Liver (tissue), 9 donors: ENCODE measurements around the gene ANKRD44. TPM values are rescaled to one million over a fixed set of nuclear protein-coding genes. Genes with fewer than 3 reads are reported as not detected.

ENCODE experiments used
- DNase-seq: peaks from one replicate; pipeline ENCODE4 v3.0.0-alpha.2; 2017; ENCODE audit warnings: low spot score
- H3K27ac ChIP-seq, 2 donors: one replicate each; pipeline ENCODE4 v1.7.0; 2013; ENCODE audit warnings: inconsistent platforms in 2 of 2, low read length in 2 of 2, control low read depth in 1 of 2, low read depth in 1 of 2, mild to moderate bottlenecking in 1 of 2
- H3K27me3 ChIP-seq, 4 donors: one replicate each; pipeline versions ENCODE4 v1.6.1 to v1.7.0; 2013; ENCODE audit warnings: low read length in 3 of 4, inconsistent platforms in 1 of 4, mild to moderate bottlenecking in 1 of 4, moderate library complexity in 1 of 4; ENCODE audit not compliant: control insufficient read depth in 4 of 4, insufficient read depth in 4 of 4
- H3K36me3 ChIP-seq, 4 donors: one replicate each; pipeline versions ENCODE4 v1.6.1 to v1.7.0; 2013; ENCODE audit warnings: low read length in 3 of 4, mild to moderate bottlenecking in 3 of 4, low read depth in 1 of 4, moderate library complexity in 1 of 4; ENCODE audit not compliant: control insufficient read depth in 4 of 4, insufficient read depth in 3 of 4
- H3K4me1 ChIP-seq, 4 donors: one replicate each; pipeline versions ENCODE4 v1.6.1 to v1.7.0; 2013; ENCODE audit warnings: low read length in 3 of 4, mild to moderate bottlenecking in 3 of 4, moderate library complexity in 1 of 4; ENCODE audit not compliant: control insufficient read depth in 4 of 4, insufficient read depth in 4 of 4
- H3K4me3 ChIP-seq, 3 donors: one replicate each; pipeline versions ENCODE4 v1.6.1 to v1.7.0; 2013; ENCODE audit warnings: low read length in 3 of 3, control low read depth in 1 of 3, low read depth in 1 of 3, mild to moderate bottlenecking in 1 of 3
- H3K9ac ChIP-seq, 2 donors: one replicate each; pipeline ENCODE4 v1.7.0; 2013; ENCODE audit warnings: low read length in 2 of 2, mild to moderate bottlenecking in 2 of 2, moderate library complexity in 2 of 2, control low read depth in 1 of 2, low read depth in 1 of 2
- H3K9me3 ChIP-seq, 4 donors: one replicate each; pipeline versions ENCODE4 v1.6.1 to v1.7.0; 2013; ENCODE audit warnings: low read length in 3 of 4; ENCODE audit not compliant: control insufficient read depth in 4 of 4
- EGR1 ChIP-seq, 2 donors: IDR thresholded peaks; 2 replicates each; pipeline ENCODE4 v1.6.1; 2016 to 2018; ENCODE audit warnings: antibody characterized with exemption in 2 of 2, low read depth in 2 of 2
- FOXA2 ChIP-seq: IDR thresholded peaks from 2 replicates; pipeline ENCODE4 v1.6.1; 2016; ENCODE audit warnings: antibody characterized with exemption
- GABPA ChIP-seq, 2 donors: IDR thresholded peaks in 1 of 2; conservative IDR thresholded peaks in 1 of 2; 2 replicates each; pipeline ENCODE4 v1.6.1; 2016; ENCODE audit warnings: antibody characterized with exemption in 2 of 2, mild to moderate bottlenecking in 1 of 2, moderate library complexity in 1 of 2
- HNF4G ChIP-seq: IDR thresholded peaks from 2 replicates; pipeline ENCODE4 v1.6.1; 2016; ENCODE audit warnings: antibody characterized with exemption
- JUND ChIP-seq, 2 donors: IDR thresholded peaks; 2 replicates each; pipeline ENCODE4 v1.6.1; 2016; ENCODE audit warnings: antibody characterized with exemption in 2 of 2
- RAD21 ChIP-seq, 2 donors: IDR thresholded peaks; 2 replicates each; pipeline ENCODE4 v1.6.1; 2016; ENCODE audit warnings: antibody characterized with exemption in 2 of 2, mild to moderate bottlenecking in 2 of 2
- RXRA ChIP-seq, 2 donors: IDR thresholded peaks; 2 replicates each; pipeline ENCODE4 v1.6.1; 2017 to 2018; ENCODE audit warnings: antibody characterized with exemption in 2 of 2, mild to moderate bottlenecking in 1 of 2
- SP1 ChIP-seq: IDR thresholded peaks from 2 replicates; pipeline ENCODE4 v1.6.1; 2018; ENCODE audit warnings: antibody characterized with exemption, mild to moderate bottlenecking
- YY1 ChIP-seq: IDR thresholded peaks from 2 replicates; pipeline ENCODE4 v1.6.1; 2016; ENCODE audit warnings: antibody characterized with exemption, mild to moderate bottlenecking
- WGBS: extraction: QIAGEN DNeasy Blood & Tissue Kit; methylation state at CpG from one replicate; pipeline ENCODE4 v1.1.7; 2013; 5-methylcytosine and 5-hydroxymethylcytosine counted together
- polyA plus RNA-seq, 2 donors: library from polyadenylated mRNA; stranded (reverse) in 1 of 2; unstranded in 1 of 2; fragments of 200-250 nt in 1 of 2; fragments of >200 nt in 1 of 2; fragmentation: Nextera tagmentation in 1 of 2; extraction: Ambion mirVana in 1 of 2; gene quantifications; one replicate each; pipeline versions ENCODE4 v1.2.1 to v1.2.3, GENCODE V29; 2013 to 2015
- total RNA-seq, 2 donors: library from RNA; depleted of rRNA; stranded (reverse); fragments of >200 nt; gene quantifications; one replicate each; pipeline ENCODE4 v1.2.3, GENCODE V29; 2014
- TF ChIP-seq, protein P1 (sequence below): fragments of 150-350 bp; IDR thresholded peaks from 2 replicates; pipeline ENCODE4 v1.5.1; 2017; ENCODE audit warnings: improper control_type of control experiment, low read depth, low read length; ENCODE audit not compliant: missing input control
- TF ChIP-seq, protein P2 (sequence below): IDR thresholded peaks from 2 replicates; pipeline ENCODE4 v1.6.1; 2016; ENCODE audit warnings: antibody characterized with exemption
- TF ChIP-seq, protein P3 (sequence below): IDR thresholded peaks from 2 replicates; pipeline ENCODE4 v1.6.1; 2016; ENCODE audit warnings: antibody characterized with exemption
- donor health status: healthy.
- donor health status: healthy.
- donor health status: healthy.
- donor health status: healthy.
- donor health status: healthy.

Gene ANKRD44
- total and polyA plus RNA-seq, 4 donors: 3.8 to 18.2 (median 6.8) TPM

DNA sequence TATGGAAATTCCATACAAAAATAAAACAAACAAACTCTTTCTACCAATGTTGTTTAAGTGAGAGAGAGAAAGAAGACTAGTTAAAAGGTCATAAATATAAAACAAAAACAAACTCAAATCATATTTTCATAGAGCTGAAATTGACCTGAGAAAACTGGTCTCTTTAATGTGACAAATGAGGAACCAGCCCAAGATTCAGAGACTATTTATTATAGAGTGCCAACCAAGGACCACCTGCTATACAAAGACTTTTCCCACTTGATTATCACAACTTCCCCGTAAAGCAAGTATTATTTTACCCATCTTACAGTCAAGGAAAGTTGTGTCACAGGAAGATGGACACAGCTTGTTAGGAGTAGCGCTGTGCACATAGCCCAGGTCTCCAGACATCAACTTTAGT lies 13.3 kb downstream of the ANKRD44 start (continued):
- TF ChIP-seq EGR1 (IDR thresholded peaks at IDR 0.05; ENCODE audit: low read depth in 2 of 2) (no peak), HNF4G (no peak), RXRA (IDR thresholded peaks at IDR 0.05) (no peak), YY1 (no peak), RAD21 (IDR thresholded peaks at IDR 0.05) (no peak), FOXA2 (no peak)
- TF ChIP-seq, protein P1, sequence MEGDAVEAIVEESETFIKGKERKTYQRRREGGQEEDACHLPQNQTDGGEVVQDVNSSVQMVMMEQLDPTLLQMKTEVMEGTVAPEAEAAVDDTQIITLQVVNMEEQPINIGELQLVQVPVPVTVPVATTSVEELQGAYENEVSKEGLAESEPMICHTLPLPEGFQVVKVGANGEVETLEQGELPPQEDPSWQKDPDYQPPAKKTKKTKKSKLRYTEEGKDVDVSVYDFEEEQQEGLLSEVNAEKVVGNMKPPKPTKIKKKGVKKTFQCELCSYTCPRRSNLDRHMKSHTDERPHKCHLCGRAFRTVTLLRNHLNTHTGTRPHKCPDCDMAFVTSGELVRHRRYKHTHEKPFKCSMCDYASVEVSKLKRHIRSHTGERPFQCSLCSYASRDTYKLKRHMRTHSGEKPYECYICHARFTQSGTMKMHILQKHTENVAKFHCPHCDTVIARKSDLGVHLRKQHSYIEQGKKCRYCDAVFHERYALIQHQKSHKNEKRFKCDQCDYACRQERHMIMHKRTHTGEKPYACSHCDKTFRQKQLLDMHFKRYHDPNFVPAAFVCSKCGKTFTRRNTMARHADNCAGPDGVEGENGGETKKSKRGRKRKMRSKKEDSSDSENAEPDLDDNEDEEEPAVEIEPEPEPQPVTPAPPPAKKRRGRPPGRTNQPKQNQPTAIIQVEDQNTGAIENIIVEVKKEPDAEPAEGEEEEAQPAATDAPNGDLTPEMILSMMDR: no peak

DNA sequence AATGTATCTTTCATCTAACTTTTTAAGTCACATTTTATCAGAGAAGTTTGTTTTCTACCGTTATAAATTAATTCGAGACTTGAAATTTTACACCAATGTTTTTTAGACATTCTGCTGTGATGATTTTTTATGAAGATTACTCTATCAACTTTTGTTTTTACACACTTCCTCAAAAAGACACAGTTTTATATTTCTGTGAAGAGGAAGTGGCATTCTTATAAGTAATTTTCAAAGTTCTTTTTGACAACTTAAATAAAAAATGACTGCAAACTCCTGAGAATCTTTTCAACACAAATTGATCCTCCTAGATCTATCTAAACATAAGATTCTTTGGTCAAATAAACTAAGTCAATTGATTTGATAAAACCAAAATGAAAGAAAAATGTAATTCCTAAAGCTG lies 13.7 kb downstream of the ANKRD44 start:
- Histone ChIP-seq H3K4me3 (no peak overlapping the region), H3K4me1 (peaks cover 0 to 5% (median 0%) of the 10 kb centered on the region in 4 donors), H3K9ac (peak overlapping the region in 1 of 2 donors; percentile 11), H3K36me3 (no peaks in the 10 kb centered on the region), H3K27ac (peak overlapping the region in 1 of 2 donors; percentile 9), H3K9me3 (no peaks in the 10 kb centered on the region), H3K27me3 (no peaks in the 10 kb centered on the region)
- no peak for DNase-seq
- WGBS: 71% methylated on average over 2 of the region's 2 CpGs
- no peak for TF ChIP-seq EGR1 (IDR thresholded peaks at IDR 0.05; ENCODE audit: low read depth in 2 of 2)
- no peak for TF ChIP-seq RXRA (IDR thresholded peaks at IDR 0.05)
- no peak for TF ChIP-seq FOXA2
- TF ChIP-seq SP1: no peak
- TF ChIP-seq, protein P1: no peak
- no peak for TF ChIP-seq GABPA (IDR thresholded peaks at IDR 0.05 in 1 of 2, conservative IDR thresholded peaks at IDR 0.05 in 1 of 2)
- no peak for TF ChIP-seq YY1
- TF ChIP-seq, protein P2, sequence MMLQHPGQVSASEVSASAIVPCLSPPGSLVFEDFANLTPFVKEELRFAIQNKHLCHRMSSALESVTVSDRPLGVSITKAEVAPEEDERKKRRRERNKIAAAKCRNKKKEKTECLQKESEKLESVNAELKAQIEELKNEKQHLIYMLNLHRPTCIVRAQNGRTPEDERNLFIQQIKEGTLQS: no peak
- no peak for TF ChIP-seq JUND (IDR thresholded peaks at IDR 0.05)

DNA sequence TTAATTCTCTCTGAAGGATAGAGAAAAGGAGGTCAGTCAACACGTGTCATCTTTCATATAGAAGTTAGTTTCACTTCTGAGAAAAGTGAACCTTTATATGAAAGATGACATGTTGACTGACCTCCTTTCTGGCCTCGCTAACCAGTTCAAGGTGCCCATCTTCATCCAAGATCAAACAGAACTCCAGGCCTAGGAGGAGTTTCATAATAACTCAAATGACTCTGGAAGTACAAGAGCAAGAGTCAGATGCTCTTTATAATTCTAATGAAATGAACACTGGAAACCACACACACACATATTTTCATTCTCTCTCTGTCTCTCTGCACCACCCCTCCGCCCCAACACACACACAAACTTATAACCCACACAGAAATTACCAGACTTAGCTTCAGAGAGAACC lies 16.3 kb downstream of the ANKRD44 start:
- Histone ChIP-seq H3K9ac (no peak overlapping the region), H3K4me3 (no peak overlapping the region), H3K9me3 (no peaks in the 10 kb centered on the region), H3K4me1 (peaks cover 0 to 5% (median 0%) of the 10 kb centered on the region in 4 donors), H3K27ac (peak overlapping the region in 1 of 2 donors; percentile 10), H3K27me3 (no peaks in the 10 kb centered on the region), H3K36me3 (no peaks in the 10 kb centered on the region)
- WGBS: 78% methylated on average over 3 of the region's 3 CpGs
- no peak for TF ChIP-seq SP1
- no peak for TF ChIP-seq JUND (IDR thresholded peaks at IDR 0.05)
- TF ChIP-seq EGR1 (IDR thresholded peaks at IDR 0.05; ENCODE audit: low read depth in 2 of 2): no peak
- no peak for TF ChIP-seq YY1
- TF ChIP-seq, protein P3, sequence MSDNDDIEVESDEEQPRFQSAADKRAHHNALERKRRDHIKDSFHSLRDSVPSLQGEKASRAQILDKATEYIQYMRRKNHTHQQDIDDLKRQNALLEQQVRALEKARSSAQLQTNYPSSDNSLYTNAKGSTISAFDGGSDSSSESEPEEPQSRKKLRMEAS: no peak
- no peak for DNase-seq
